HepG2 (cell line): ENCODE measurements around the gene PCSK5. TPM values are rescaled to one million over a fixed set of nuclear protein-coding genes. Genes with fewer than 3 reads are reported as not detected.

ENCODE experiments used
- ATAC-seq: fragments of 200-7000 bp; cut with Tn5 transposase; 3 replicates; pipeline ENCODE4 v1.9.1; 2020; ENCODE audit warnings: mild to moderate bottlenecking, moderate library complexity
- BruUV-seq: library from RNA; stranded (reverse); fragments of 400-500 nt; replicated peaks from 2 replicates; lab custom pipeline; 2021; lab: Mats Ljungman, UMichigan
- CTCF ChIA-PET: fragments of 300-600 bp; formaldehyde crosslinking; extraction: SDS; loops from one replicate; lab custom pipeline; 2021; ENCODE audit warnings: low total read pairs, inconsistent platforms, low intra/inter-chr PET ratio; lab: Yijun Ruan, JAX
- POLR2A ChIA-PET: fragments of 350-600 bp; sonication (Branson Sonifier 250); formaldehyde crosslinking; loops from one replicate; lab custom pipeline; 2020; ENCODE audit warnings: antibody characterized with exemption, inconsistent platforms; lab: Yijun Ruan, JAX
- DNase-seq: peaks from one replicate; pipeline ENCODE4 v3.0.0-alpha.2; 2015; ENCODE audit warnings: low spot score
- FAIRE-seq: peaks from 3 replicates; lab custom pipeline; 2011; peaks lifted over from hg19 to GRCh38; lab: Jason Lieb, UNC
- H2AFZ ChIP-seq: one replicate; pipeline ENCODE4 v1.6.1; 2011; ENCODE audit warnings: low read length, inconsistent platforms
- H3K27ac ChIP-seq: fragments of 300-600 bp; 3 replicates; pipeline ENCODE4 v1.8.0; 2011; ENCODE audit warnings: mixed run types, mild to moderate bottlenecking, mixed read lengths, low read length, inconsistent platforms; ENCODE audit not compliant: insufficient read depth; ENCODE audit errors: extremely low read length
- H3K27me3 ChIP-seq, 2 experiments: fragments of 200-600 bp in 1 of 2; 2 replicates in 1 of 2; 3 replicates in 1 of 2; pipeline versions ENCODE4 v1.6.0 to v1.8.0; 2011; ENCODE audit warnings: low read length in 2 of 2, mild to moderate bottlenecking in 2 of 2, moderate library complexity in 2 of 2, inconsistent platforms in 1 of 2; ENCODE audit not compliant: insufficient read depth in 2 of 2, control insufficient read depth in 1 of 2
- H3K36me3 ChIP-seq, 2 experiments: fragments of 200-600 bp in 1 of 2; replicated peaks in 1 of 2; 2 replicates in 1 of 2; 3 replicates in 1 of 2; pipeline versions ENCODE4 v1.5.1 to v1.8.0; 2011; ENCODE audit warnings: low read length in 2 of 2, inconsistent platforms in 1 of 2; ENCODE audit not compliant: insufficient read depth in 2 of 2, control insufficient read depth in 1 of 2
- H3K4me1 ChIP-seq: 2 replicates; pipeline ENCODE4 v1.5.1; 2012; ENCODE audit warnings: low read length, inconsistent platforms; ENCODE audit not compliant: insufficient read depth
- H3K4me2 ChIP-seq: 2 replicates; pipeline ENCODE4 v1.6.0; 2011; ENCODE audit warnings: low read depth, low read length, inconsistent platforms
- H3K4me3 ChIP-seq, 3 experiments: fragments of 200-600 bp in 1 of 3; sonication (generic), shearing (Covaris generic) in 1 of 3; replicated peaks in 1 of 3; 2 replicates each; pipeline ENCODE4 v1.5.1; 2011 to 2016; ENCODE audit warnings: low read length in 3 of 3, inconsistent platforms in 2 of 3, low read depth in 2 of 3, mild to moderate bottlenecking in 2 of 3, control low read depth in 1 of 3, mixed read lengths in 1 of 3; ENCODE audit not compliant: insufficient read depth in 1 of 3
- H3K79me2 ChIP-seq: one replicate; pipeline ENCODE4 v1.6.1; 2011; ENCODE audit warnings: low read length, inconsistent platforms; ENCODE audit not compliant: insufficient read depth
- H3K9ac ChIP-seq: 2 replicates; pipeline ENCODE4 v1.6.0; 2011; ENCODE audit warnings: mild to moderate bottlenecking, low read depth, low read length, inconsistent platforms; ENCODE audit not compliant: insufficient read depth
- H3K9me3 ChIP-seq: 2 replicates; pipeline ENCODE4 v1.5.1; 2012; ENCODE audit warnings: mild to moderate bottlenecking, low read length
- H4K20me1 ChIP-seq: 2 replicates; pipeline ENCODE4 v1.6.0; 2011; ENCODE audit warnings: inconsistent platforms, mild to moderate bottlenecking, low read length, moderate library complexity; ENCODE audit not compliant: insufficient read depth
- CREB3 ChIP-seq: sonication (generic); formaldehyde crosslinking; IDR thresholded peaks from 2 replicates; pipeline ENCODE4 v1.5.0; 2020; ENCODE audit warnings: missing genetic modification reagents
- ERF ChIP-seq: IDR thresholded peaks from 2 replicates; pipeline ENCODE4 v1.6.1; 2018; ENCODE audit warnings: missing biosample characterization, missing genetic modification reagents
- RBFOX2 ChIP-seq: fragments of 200-400 bp; formaldehyde crosslinking; IDR thresholded peaks from 2 replicates; pipeline ENCODE4 v1.6.1; 2017; ENCODE audit warnings: low read depth, mild to moderate bottlenecking, low read length
- RBM39 ChIP-seq: fragments of 200-400 bp; formaldehyde crosslinking; IDR thresholded peaks from one replicate; pipeline ENCODE4 v1.6.1; 2018; ENCODE audit warnings: antibody characterized with exemption, mild to moderate bottlenecking, low read depth, low read length; ENCODE audit not compliant: poor library complexity, severe bottlenecking
- RFXAP ChIP-seq: sonication (generic); formaldehyde crosslinking; IDR thresholded peaks from 2 replicates; pipeline ENCODE4 v1.4.0; 2020; ENCODE audit warnings: missing genetic modification reagents, borderline replicate concordance
- SP140L ChIP-seq: sonication (generic); formaldehyde crosslinking; IDR thresholded peaks from 2 replicates; pipeline ENCODE4 v1.4.0; 2020; ENCODE audit warnings: missing genetic modification reagents, borderline replicate concordance
- SP4 ChIP-seq: sonication (generic); formaldehyde crosslinking; IDR thresholded peaks from 2 replicates; pipeline ENCODE4 v1.8.1; 2023; ENCODE audit warnings: mild to moderate bottlenecking, missing genetic modification reagents
- TBX2 ChIP-seq: sonication (generic); formaldehyde crosslinking; IDR thresholded peaks from 2 replicates; pipeline ENCODE4 v1.5.0; 2020; ENCODE audit warnings: missing genetic modification reagents, mild to moderate bottlenecking, borderline replicate concordance
- TFE3 ChIP-seq: IDR thresholded peaks from 2 replicates; pipeline ENCODE4 v1.6.1; 2016
- ZBTB20 ChIP-seq: sonication (generic); formaldehyde crosslinking; IDR thresholded peaks from 2 replicates; pipeline ENCODE4 v1.8.1; 2023; ENCODE audit warnings: missing genetic modification reagents, low read depth, mild to moderate bottlenecking, borderline replicate concordance
- ZNF20 ChIP-seq: sonication (generic); formaldehyde crosslinking; IDR thresholded peaks from 2 replicates; pipeline ENCODE4 v1.4.0; 2020; ENCODE audit warnings: mild to moderate bottlenecking, moderate library complexity, missing genetic modification reagents
- ZNF253 ChIP-seq: sonication (generic); formaldehyde crosslinking; IDR thresholded peaks from 2 replicates; pipeline ENCODE4 v1.8.0; 2022; ENCODE audit warnings: mild to moderate bottlenecking, missing genetic modification reagents, borderline replicate concordance
- ZNF343 ChIP-seq: sonication (generic); formaldehyde crosslinking; IDR thresholded peaks from 2 replicates; pipeline ENCODE4 v1.4.0; 2020; ENCODE audit warnings: mild to moderate bottlenecking, missing genetic modification reagents
- ZNF441 ChIP-seq: sonication (generic); formaldehyde crosslinking; IDR thresholded peaks from 2 replicates; pipeline ENCODE4 v1.7.0; 2021; ENCODE audit warnings: missing genetic modification reagents, borderline replicate concordance
- ZNF564 ChIP-seq: sonication (generic); formaldehyde crosslinking; IDR thresholded peaks from 2 replicates; pipeline ENCODE4 v1.8.1; 2023; ENCODE audit warnings: mild to moderate bottlenecking, missing genetic modification reagents
- ZNF775 ChIP-seq: sonication (generic); formaldehyde crosslinking; IDR thresholded peaks from 2 replicates; pipeline ENCODE4 v1.4.0; 2020; ENCODE audit warnings: missing genetic modification reagents, mild to moderate bottlenecking, moderate library complexity, borderline replicate concordance
- ZSCAN21 ChIP-seq: sonication (generic); formaldehyde crosslinking; IDR thresholded peaks from 2 replicates; pipeline ENCODE4 v1.8.0; 2022; ENCODE audit warnings: mild to moderate bottlenecking, missing genetic modification reagents, moderate library complexity, borderline replicate concordance
- WGBS: methylation state at CpG from one replicate; pipeline ENCODE4 v1.1.6; 2017; ENCODE audit warnings: low lambda C conversion rate; 5-methylcytosine and 5-hydroxymethylcytosine counted together
- in situ Hi-C: cut with HindIII; loops from 2 replicates; pipeline ENCODE4 v1.10.0; 2017; ENCODE audit warnings: low pct_unique_long_range_greater_than_20kb; ENCODE audit not compliant: extremely low pct_ligation_motif_present
- intact Hi-C: fragments of 100-400 bp; cut with micrococcal nuclease; formaldehyde crosslinking; loops from one replicate; pipeline ENCODE4 v1.10.0; 2022; ENCODE audit not compliant: unreplicated experiment
- polyA plus RNA-seq, 8 experiments: library from polyadenylated mRNA; depleted of rRNA in 3 of 8; stranded (reverse) in 7 of 8; unstranded in 1 of 8; fragments of >200 nt; fragmentation: Illumina TruSeq in 4 of 8; extraction: Trizol in 4 of 8; gene quantifications; 2 replicates each; pipeline versions ENCODE4 v1.2.1 to v1.2.3, GENCODE V29; 2011 to 2016; ENCODE audit warnings: low read depth in 4 of 8, missing spikeins in 1 of 8, mixed read lengths in 1 of 8; ENCODE audit not compliant: insufficient read depth in 1 of 8
- total RNA-seq, 5 experiments: library from RNA; depleted of rRNA; stranded (reverse); fragments of >200 nt; fragmentation: Illumina TruSeq; extraction: Trizol; gene quantifications; 2 replicates each; pipeline ENCODE4 v1.2.3, GENCODE V29; 2016; ENCODE audit warnings: low read depth in 1 of 5

Gene PCSK5
- total and polyA plus RNA-seq, 2 of the 13 experiments (the other 11 are each of a cell fraction or from before 2014, with no cell fraction given), result 0.55 to 0.66 TPM

GRCh38 chr9:75918909-75919308, 28.4 kb downstream of the PCSK5 start:
- H3K4me1 ChIP-seq, result no peaks in the 10 kb centered on the region
- BruUV-seq, result no TSS peak
- FAIRE-seq, result no peak
- CTCF ChIA-PET, result no interaction called here
- ATAC-seq, result no peak
- H3K27ac ChIP-seq, result no peak overlapping the region
- no peaks in the 10 kb centered on the region for H3K9me3 ChIP-seq
- POLR2A ChIA-PET, result no interaction called here
- WGBS, result 56% methylated on average over 3 of the region's 3 CpGs
- no peak overlapping the region for H3K4me2 ChIP-seq
- no peak for DNase-seq
- in situ Hi-C loops, result no loop called here
- no peak overlapping the region for H3K4me3 ChIP-seq
- no peak overlapping the region for H2AFZ ChIP-seq
- H4K20me1 ChIP-seq, result no peaks in the 10 kb centered on the region
- H3K36me3 ChIP-seq, result no peaks in the 10 kb centered on the region
- intact Hi-C loops, result no loop called here
- H3K9ac ChIP-seq, result no peak overlapping the region
- no peaks in the 10 kb centered on the region for H3K79me2 ChIP-seq
- no peak for TF ChIP-seq ZNF253 (CRISPR knock-in tag)
- TF ChIP-seq, all 625 proteins: peak for 0
- no peaks in the 10 kb centered on the region for H3K27me3 ChIP-seq

- DNase-seq, result no peak
- 28% methylated on average over 5 of the region's 5 CpGs for WGBS
- Histone ChIP-seq H4K20me1 (no peaks in the 10 kb centered on the region), H3K9me3 (no peaks in the 10 kb centered on the region), H3K9ac (no peak overlapping the region), H3K4me3 (no peak overlapping the region), H3K4me1 (no peaks in the 10 kb centered on the region), H3K27me3 (no peaks in the 10 kb centered on the region), H3K36me3 (no peaks in the 10 kb centered on the region), H3K4me2 (no peak overlapping the region), H3K27ac (no peak overlapping the region), H3K79me2 (no peaks in the 10 kb centered on the region), H2AFZ (no peak overlapping the region)
- CTCF ChIA-PET, result no interaction called here
- no peak for ATAC-seq
- POLR2A ChIA-PET, result no interaction called here
- in situ Hi-C loops (no loop called here), intact Hi-C loops (no loop called here)
- FAIRE-seq, result no peak
- BruUV-seq, result no TSS peak
- TF ChIP-seq ZNF441 (no peak), ZNF775 (CRISPR knock-in tag) (no peak), RBFOX2 (no peak), ZSCAN21 (CRISPR knock-in tag) (no peak), ZBTB20 (CRISPR knock-in tag) (no peak), ZNF20 (CRISPR knock-in tag) (no peak), SP140L (no peak), TFE3 (no peak), ZNF343 (CRISPR knock-in tag) (no peak), CREB3 (CRISPR knock-in tag) (no peak), SP4 (CRISPR knock-in tag) (no peak), RBM39 (no peak), TBX2 (CRISPR knock-in tag) (no peak), ERF (CRISPR knock-in tag) (no peak), RFXAP (no peak), ZNF564 (CRISPR knock-in tag) (no peak)
Measured at GRCh38 chr9:75921391-75922127, 31.1 kb downstream of the PCSK5 start.
